ENCODE measurements around the gene C2orf49.

Gene C2orf49

GRCh38 chr2:105291981-105292380 lies 45.4 kb upstream of the C2orf49 start:
- Histone ChIP-seq H3K23ac (ENCODE audit: low read length) (no peak overlapping the region), H4K12ac (ENCODE audit: low read depth, low read length) (no peak overlapping the region), H3K4me2 (ENCODE audit: low read length) (no peak overlapping the region), H4K91ac (ENCODE audit: low read depth, low read length) (peak overlapping the region; percentile 35), H3K14ac (ENCODE audit: low read length) (no peak overlapping the region), H3K4me1 (ENCODE audit: control insufficient read depth in 1 of 2, insufficient read depth in 2 of 2, low read length in 2 of 2) (peaks cover 4 to 19% of the 10 kb centered on the region in 2 experiments), H3K36me3 (ENCODE audit: control insufficient read depth in 1 of 2, insufficient read depth in 2 of 2, low read length in 2 of 2) (peaks cover 4 to 8% of the 10 kb centered on the region in 2 experiments), H3K4ac (ENCODE audit: low read depth, low read length) (peak overlapping the region; percentile 31), H3K79me1 (ENCODE audit: low read length) (peaks cover 2% of the 10 kb centered on the region), H3K18ac (ENCODE audit: low read length) (no peak overlapping the region), H3K9me3 (ENCODE audit: insufficient read depth, low read depth, low read length) (no peaks in the 10 kb centered on the region), H3K4me3 (ENCODE audit: low read depth, low read length) (no peak overlapping the region), H2BK5ac (ENCODE audit: low read depth, low read length, poor library complexity) (no peak overlapping the region), H2BK120ac (ENCODE audit: insufficient read depth, low read length, poor library complexity) (peak overlapping the region; percentile 45), H2BK12ac (ENCODE audit: low read length) (peak overlapping the region; percentile 50), H2AFZ (ENCODE audit: insufficient read depth, low read length, poor library complexity) (no peak overlapping the region), H3K27me3 (ENCODE audit: insufficient read depth, low read length) (no peaks in the 10 kb centered on the region), H3K79me2 (ENCODE audit: control insufficient read depth, insufficient read depth, low read length, poor library complexity) (peaks cover 2% of the 10 kb centered on the region), H3K9ac (ENCODE audit: low read length) (no peak overlapping the region), H3K27ac (ENCODE audit: low read depth, low read length) (no peak overlapping the region), H2AK5ac (ENCODE audit: low read length) (no peak overlapping the region), H4K8ac (ENCODE audit: low read depth, low read length) (no peak overlapping the region)
- DNase-seq, result peak in 1 of 2 donors; percentile 25
- no CpG with 5 or more reads among the region's 2 CpGs for WGBS (ENCODE audit: extremely low coverage, insufficient coverage, insufficient read length)

GRCh38 chr2:105294046-105294445 lies 43.3 kb upstream of the C2orf49 start:
- no peaks in the 10 kb centered on the region for H3K79me2 ChIP-seq (ENCODE audit: control insufficient read depth, insufficient read depth, low read length, poor library complexity)

GRCh38 chr2:105294844-105295481 lies 42.4 kb upstream of the C2orf49 start:
- H2BK5ac ChIP-seq (ENCODE audit: low read depth, low read length, poor library complexity), result no peak overlapping the region
- no peak overlapping the region for H3K14ac ChIP-seq (ENCODE audit: low read length)
- DNase-seq, result peak; percentile 63 to 76
- no peak overlapping the region for H3K18ac ChIP-seq (ENCODE audit: low read length)
- H2AK5ac ChIP-seq (ENCODE audit: low read length), result no peak overlapping the region
- H4K8ac ChIP-seq (ENCODE audit: low read depth, low read length), result no peak overlapping the region
- H3K79me1 ChIP-seq (ENCODE audit: low read length), result peaks cover 2% of the 10 kb centered on the region
- no peak overlapping the region for H4K91ac ChIP-seq (ENCODE audit: low read depth, low read length)
- no peak overlapping the region for H2AFZ ChIP-seq (ENCODE audit: insufficient read depth, low read length, poor library complexity)
- H3K9me3 ChIP-seq (ENCODE audit: insufficient read depth, low read depth, low read length), result peaks cover 1% of the 10 kb centered on the region
- H4K12ac ChIP-seq (ENCODE audit: low read depth, low read length), result no peak overlapping the region
- H3K4ac ChIP-seq (ENCODE audit: low read depth, low read length), result no peak overlapping the region
- peaks cover 4 to 26% of the 10 kb centered on the region in 2 experiments for H3K4me1 ChIP-seq (ENCODE audit: control insufficient read depth in 1 of 2, insufficient read depth in 2 of 2, low read length in 2 of 2)
- H3K4me3 ChIP-seq (ENCODE audit: low read depth, low read length), result no peak overlapping the region
- H3K27ac ChIP-seq (ENCODE audit: low read depth, low read length), result no peak overlapping the region
- peaks cover 6 to 11% of the 10 kb centered on the region in 2 experiments for H3K36me3 ChIP-seq (ENCODE audit: control insufficient read depth in 1 of 2, insufficient read depth in 2 of 2, low read length in 2 of 2)
- H3K79me2 ChIP-seq (ENCODE audit: control insufficient read depth, insufficient read depth, low read length, poor library complexity), result no peaks in the 10 kb centered on the region
- H2BK120ac ChIP-seq (ENCODE audit: insufficient read depth, low read length, poor library complexity), result no peak overlapping the region
- H3K27me3 ChIP-seq (ENCODE audit: insufficient read depth, low read length), result no peaks in the 10 kb centered on the region
- H2BK12ac ChIP-seq (ENCODE audit: low read length), result no peak overlapping the region
- H3K23ac ChIP-seq (ENCODE audit: low read length), result no peak overlapping the region
- H3K4me2 ChIP-seq (ENCODE audit: low read length), result no peak overlapping the region
- WGBS (ENCODE audit: extremely low coverage, insufficient coverage, insufficient read length), result no CpG with 5 or more reads among the region's 5 CpGs
- no peak overlapping the region for H3K9ac ChIP-seq (ENCODE audit: low read length)

More at GRCh38 chr2:105294046-105294445, 43.3 kb upstream of the C2orf49 start:
- peak overlapping the region; percentile 13 for H3K27ac ChIP-seq (ENCODE audit: low read depth, low read length)
- no peak overlapping the region for H2AFZ ChIP-seq (ENCODE audit: insufficient read depth, low read length, poor library complexity)
- no peak overlapping the region for H2BK5ac ChIP-seq (ENCODE audit: low read depth, low read length, poor library complexity)
- no peak overlapping the region for H4K91ac ChIP-seq (ENCODE audit: low read depth, low read length)
- peaks cover 4 to 23% of the 10 kb centered on the region in 2 experiments for H3K4me1 ChIP-seq (ENCODE audit: control insufficient read depth in 1 of 2, insufficient read depth in 2 of 2, low read length in 2 of 2)
- no peak overlapping the region for H3K4ac ChIP-seq (ENCODE audit: low read depth, low read length)
- H3K36me3 ChIP-seq (ENCODE audit: control insufficient read depth in 1 of 2, insufficient read depth in 2 of 2, low read length in 2 of 2), result peaks cover 8 to 14% of the 10 kb centered on the region in 2 experiments
- no CpG with 5 or more reads among the region's 6 CpGs for WGBS (ENCODE audit: extremely low coverage, insufficient coverage, insufficient read length)
- H2AK5ac ChIP-seq (ENCODE audit: low read length), result no peak overlapping the region
- H4K12ac ChIP-seq (ENCODE audit: low read depth, low read length), result no peak overlapping the region
- H2BK12ac ChIP-seq (ENCODE audit: low read length), result peak overlapping the region; percentile 17
- H3K18ac ChIP-seq (ENCODE audit: low read length), result no peak overlapping the region
- H3K27me3 ChIP-seq (ENCODE audit: insufficient read depth, low read length), result no peaks in the 10 kb centered on the region
- H3K9ac ChIP-seq (ENCODE audit: low read length), result no peak overlapping the region
- no peak overlapping the region for H3K23ac ChIP-seq (ENCODE audit: low read length)
- no peak overlapping the region for H4K8ac ChIP-seq (ENCODE audit: low read depth, low read length)
- no peak overlapping the region for H3K14ac ChIP-seq (ENCODE audit: low read length)
- H3K4me2 ChIP-seq (ENCODE audit: low read length), result no peak overlapping the region
- DNase-seq, result peak in 1 of 2 donors; percentile 54
- H2BK120ac ChIP-seq (ENCODE audit: insufficient read depth, low read length, poor library complexity), result no peak overlapping the region
- H3K79me1 ChIP-seq (ENCODE audit: low read length), result peaks cover 2% of the 10 kb centered on the region
- H3K4me3 ChIP-seq (ENCODE audit: low read depth, low read length), result no peak overlapping the region
- H3K9me3 ChIP-seq (ENCODE audit: insufficient read depth, low read depth, low read length), result peaks cover 1% of the 10 kb centered on the region

GRCh38 chr2:105296017-105296611 lies 41.2 kb upstream of the C2orf49 start:
- H2BK120ac ChIP-seq (ENCODE audit: insufficient read depth, low read length, poor library complexity), result no peak overlapping the region
- no peaks in the 10 kb centered on the region for H3K27me3 ChIP-seq (ENCODE audit: insufficient read depth, low read length)
- no peaks in the 10 kb centered on the region for H3K79me2 ChIP-seq (ENCODE audit: control insufficient read depth, insufficient read depth, low read length, poor library complexity)
- H3K9me3 ChIP-seq (ENCODE audit: insufficient read depth, low read depth, low read length), result peaks cover 1% of the 10 kb centered on the region
- peaks cover 2% of the 10 kb centered on the region for H3K79me1 ChIP-seq (ENCODE audit: low read length)
- peaks cover 6 to 10% of the 10 kb centered on the region in 2 experiments for H3K36me3 ChIP-seq (ENCODE audit: control insufficient read depth in 1 of 2, insufficient read depth in 2 of 2, low read length in 2 of 2)
- no peak overlapping the region for H2BK12ac ChIP-seq (ENCODE audit: low read length)
- H3K14ac ChIP-seq (ENCODE audit: low read length), result no peak overlapping the region
- H3K4me1 ChIP-seq (ENCODE audit: control insufficient read depth in 1 of 2, insufficient read depth in 2 of 2, low read length in 2 of 2), result peaks cover 4 to 22% of the 10 kb centered on the region in 2 experiments
- H2AFZ ChIP-seq (ENCODE audit: insufficient read depth, low read length, poor library complexity), result no peak overlapping the region
- H3K4me3 ChIP-seq (ENCODE audit: low read depth, low read length), result no peak overlapping the region
- peak; percentile 18 to 63 for DNase-seq
- WGBS (ENCODE audit: extremely low coverage, insufficient coverage, insufficient read length), result no CpG with 5 or more reads among the region's 7 CpGs
- H3K4me2 ChIP-seq (ENCODE audit: low read length), result no peak overlapping the region
- H4K91ac ChIP-seq (ENCODE audit: low read depth, low read length), result no peak overlapping the region
- peak overlapping the region; percentile 67 for H3K27ac ChIP-seq (ENCODE audit: low read depth, low read length)
- H4K8ac ChIP-seq (ENCODE audit: low read depth, low read length), result no peak overlapping the region
- H2BK5ac ChIP-seq (ENCODE audit: low read depth, low read length, poor library complexity), result no peak overlapping the region
- no peak overlapping the region for H3K9ac ChIP-seq (ENCODE audit: low read length)
- H2AK5ac ChIP-seq (ENCODE audit: low read length), result no peak overlapping the region
- H3K4ac ChIP-seq (ENCODE audit: low read depth, low read length), result no peak overlapping the region
- H3K23ac ChIP-seq (ENCODE audit: low read length), result no peak overlapping the region
- no peak overlapping the region for H3K18ac ChIP-seq (ENCODE audit: low read length)
- no peak overlapping the region for H4K12ac ChIP-seq (ENCODE audit: low read depth, low read length)
